ENCODE results near the gene VWCE. TPM values are rescaled to one million over a fixed set of nuclear protein-coding genes. Genes with fewer than 3 reads are reported as not detected.

VWCE gene
- total RNA-seq, 1 experiment from 2014 or later, result 0.41 TPM

- H2AFZ ChIP-seq, result no peak overlapping the region
- no peak for DNase-seq
- no peak overlapping the region for H3K27ac ChIP-seq
- POLR2A ChIA-PET (ENCODE audit: unreplicated experiment), result interaction anchor here (0.7 kb wide), 1 partner anchor 452 kb away, joined by 3 read pairs; no protein-coding TSS in a partner anchor
- no TSS peak for BruUV-seq (replicated peaks)
- CTCF ChIA-PET, result no interaction called here
- H3K9me2 ChIP-seq (ENCODE audit: insufficient read depth), result no peaks in the 10 kb centered on the region
- no peaks in the 10 kb centered on the region for H3K4me1 ChIP-seq (replicated peaks; ENCODE audit: insufficient read depth)
- H3F3A ChIP-seq (ENCODE audit: insufficient read depth, low read depth), result no peaks in the 10 kb centered on the region; the same call in 1 of the 2 replicates
- no peaks in the 10 kb centered on the region for H3K79me2 ChIP-seq (ENCODE audit: low read depth)
- no peak overlapping the region for H3K4me3 ChIP-seq
- H3K36me3 ChIP-seq (ENCODE audit: low read depth), result no peaks in the 10 kb centered on the region
- H3K4me2 ChIP-seq, result no peak overlapping the region
- intact Hi-C loops (cut with micrococcal nuclease; ENCODE audit: unreplicated experiment), result no loop called here
- no peak for TF ChIP-seq CTCF (conservative IDR thresholded peaks at IDR 0.05)
- no peak for TF ChIP-seq EZH2 (IDR thresholded peaks at IDR 0.05; ENCODE audit: low read depth)
- no peaks in the 10 kb centered on the region for H4K20me1 ChIP-seq (ENCODE audit: insufficient read depth)
- no peaks in the 10 kb centered on the region for H3K9me3 ChIP-seq (ENCODE audit: insufficient read depth, low read depth)
- peaks cover 49% of the 10 kb centered on the region for H3K27me3 ChIP-seq (ENCODE audit: insufficient read depth, low read depth)
These were observed 17.1 kb downstream of the VWCE start for GRCh38 chr11:61278001-61278470.

- Histone ChIP-seq H2AFZ (no peak overlapping the region), H3K79me2 (ENCODE audit: low read depth) (no peaks in the 10 kb centered on the region), H3K4me1 (replicated peaks; ENCODE audit: insufficient read depth) (no peaks in the 10 kb centered on the region), H3K36me3 (ENCODE audit: low read depth) (no peaks in the 10 kb centered on the region), H3F3A (ENCODE audit: insufficient read depth, low read depth) (peaks cover 6% of the 10 kb centered on the region; the same call in 1 of the 2 replicates), H3K4me3 (no peak overlapping the region), H3K27ac (no peak overlapping the region), H3K9me2 (ENCODE audit: insufficient read depth) (no peaks in the 10 kb centered on the region), H4K20me1 (ENCODE audit: insufficient read depth) (no peaks in the 10 kb centered on the region; the same call in 1 of the 2 replicates), H3K27me3 (ENCODE audit: insufficient read depth, low read depth) (peaks cover 49% of the 10 kb centered on the region), H3K9me3 (ENCODE audit: insufficient read depth, low read depth) (no peaks in the 10 kb centered on the region), H3K4me2 (no peak overlapping the region)
- TF ChIP-seq EZH2 (IDR thresholded peaks at IDR 0.05; ENCODE audit: low read depth), result no peak
- no peak for TF ChIP-seq CTCF (conservative IDR thresholded peaks at IDR 0.05)
- BruUV-seq (replicated peaks), result no TSS peak
- intact Hi-C loops (cut with micrococcal nuclease; ENCODE audit: unreplicated experiment), result no loop called here
- ChIA-PET POLR2A (ENCODE audit: unreplicated experiment) (interaction anchor here (0.7 kb wide), 1 partner anchor 453 kb away, joined by 3 read pairs; no protein-coding TSS in a partner anchor), CTCF (no interaction called here)
- DNase-seq, result no peak
These were observed 17.7 kb downstream of the VWCE start for GRCh38 chr11:61277186-61278000.

- Histone ChIP-seq H3K9me2 (ENCODE audit: insufficient read depth) (no peaks in the 10 kb centered on the region), H3K36me3 (ENCODE audit: low read depth) (no peaks in the 10 kb centered on the region), H4K20me1 (ENCODE audit: insufficient read depth) (no peaks in the 10 kb centered on the region; the same call in 1 of the 2 replicates), H2AFZ (no peak overlapping the region), H3K9me3 (ENCODE audit: insufficient read depth, low read depth) (no peaks in the 10 kb centered on the region), H3F3A (ENCODE audit: insufficient read depth, low read depth) (peaks cover 8% of the 10 kb centered on the region; the same call in 1 of the 2 replicates), H3K27ac (no peak overlapping the region), H3K27me3 (ENCODE audit: insufficient read depth, low read depth) (peaks cover 49% of the 10 kb centered on the region), H3K79me2 (ENCODE audit: low read depth) (no peaks in the 10 kb centered on the region), H3K4me1 (replicated peaks; ENCODE audit: insufficient read depth) (no peaks in the 10 kb centered on the region), H3K4me2 (no peak overlapping the region), H3K4me3 (no peak overlapping the region)
- ChIA-PET CTCF (no interaction called here), POLR2A (ENCODE audit: unreplicated experiment) (no interaction called here)
- intact Hi-C loops (cut with micrococcal nuclease; ENCODE audit: unreplicated experiment), result no loop called here
- TF ChIP-seq CTCF (conservative IDR thresholded peaks at IDR 0.05) (no peak), EZH2 (IDR thresholded peaks at IDR 0.05; ENCODE audit: low read depth) (no peak)
- BruUV-seq (replicated peaks), result no TSS peak
- DNase-seq, result no peak
These were observed 19.9 kb downstream of the VWCE start for GRCh38 chr11:61275191-61275590.

Measured in PC-9 (cell line).